ENCODE data around the gene SETD2.
"Not testable (repeated sequence)": the region's sequence is repeated elsewhere in the genome, so short reads cannot be mapped to it uniquely, and the experiment has no call there.

SETD2 gene

GRCh38 chr3:47028667-47029066, 135.2 kb downstream of the SETD2 start:
- no peak for TF ChIP-seq JUND (IDR thresholded peaks at IDR 0.05; ENCODE audit: low read depth)
- in situ Hi-C loops (cut with HindIII; ENCODE audit: low pct_unique_long_range_greater_than_20kb, low sequenced_read_pairs), result no loop called here
- DNase-seq (ENCODE audit: low read depth in 1 of 2, low spot score in 1 of 2), result no peak

- TF ChIP-seq JUND (IDR thresholded peaks at IDR 0.05; ENCODE audit: low read depth), result no peak
Observed at GRCh38 chr3:47028146-47028545, 135.8 kb downstream of the SETD2 start.

GRCh38 chr3:47026432-47026831, 137.5 kb downstream of the SETD2 start:
- DNase-seq (ENCODE audit: low read depth in 1 of 2, low spot score in 1 of 2); in situ Hi-C loops (cut with HindIII; ENCODE audit: low pct_unique_long_range_greater_than_20kb, low sequenced_read_pairs): not testable (repeated sequence)

More at GRCh38 chr3:47028146-47028545, 135.8 kb downstream of the SETD2 start:
- no peak for DNase-seq (ENCODE audit: low read depth in 1 of 2, low spot score in 1 of 2)
- in situ Hi-C loops (cut with HindIII; ENCODE audit: low pct_unique_long_range_greater_than_20kb, low sequenced_read_pairs), result no loop called here

GRCh38 chr3:47024932-47025331, 139.0 kb downstream of the SETD2 start:
- no peak for TF ChIP-seq JUND (IDR thresholded peaks at IDR 0.05; ENCODE audit: low read depth)
- in situ Hi-C loops (cut with HindIII; ENCODE audit: low pct_unique_long_range_greater_than_20kb, low sequenced_read_pairs), result no loop called here
- DNase-seq (ENCODE audit: low read depth in 1 of 2, low spot score in 1 of 2), result no peak

- peak in 1 of 2 experiments; percentile 37 for DNase-seq (ENCODE audit: low read depth in 1 of 2, low spot score in 1 of 2)
Observed at GRCh38 chr3:47022641-47023071, 141.3 kb downstream of the SETD2 start.

GRCh38 chr3:47020311-47020710, 143.6 kb downstream of the SETD2 start:
- no peak for TF ChIP-seq JUND (IDR thresholded peaks at IDR 0.05; ENCODE audit: low read depth)
- in situ Hi-C loops (cut with HindIII; ENCODE audit: low pct_unique_long_range_greater_than_20kb, low sequenced_read_pairs), result no loop called here
- DNase-seq (ENCODE audit: low read depth in 1 of 2, low spot score in 1 of 2), result no peak

More at GRCh38 chr3:47022641-47023071, 141.3 kb downstream of the SETD2 start:
- in situ Hi-C loops (cut with HindIII; ENCODE audit: low pct_unique_long_range_greater_than_20kb, low sequenced_read_pairs), result no loop called here
- TF ChIP-seq JUND (IDR thresholded peaks at IDR 0.05; ENCODE audit: low read depth), result no peak

GRCh38 chr3:47019201-47019600, 144.7 kb downstream of the SETD2 start:
- TF ChIP-seq JUND (IDR thresholded peaks at IDR 0.05; ENCODE audit: low read depth), result no peak
- in situ Hi-C loops (cut with HindIII; ENCODE audit: low pct_unique_long_range_greater_than_20kb, low sequenced_read_pairs), result no loop called here
- DNase-seq (ENCODE audit: low read depth in 1 of 2, low spot score in 1 of 2), result no peak

- in situ Hi-C loops (cut with HindIII; ENCODE audit: low pct_unique_long_range_greater_than_20kb, low sequenced_read_pairs), result no loop called here
Observed at GRCh38 chr3:47018269-47018611, 145.7 kb downstream of the SETD2 start.

GRCh38 chr3:47017504-47018268, 146.2 kb downstream of the SETD2 start:
- in situ Hi-C loops (cut with HindIII; ENCODE audit: low pct_unique_long_range_greater_than_20kb, low sequenced_read_pairs), result no loop called here
- TF ChIP-seq JUND (IDR thresholded peaks at IDR 0.05; ENCODE audit: low read depth), result no peak
- DNase-seq (ENCODE audit: low read depth in 1 of 2, low spot score in 1 of 2), result peak in 1 of 2 experiments; percentile 61

More at GRCh38 chr3:47018269-47018611, 145.7 kb downstream of the SETD2 start:
- no peak for DNase-seq (ENCODE audit: low read depth in 1 of 2, low spot score in 1 of 2)
- TF ChIP-seq JUND (IDR thresholded peaks at IDR 0.05; ENCODE audit: low read depth), result no peak

GRCh38 chr3:47016934-47017435, 146.9 kb downstream of the SETD2 start:
- TF ChIP-seq JUND (IDR thresholded peaks at IDR 0.05; ENCODE audit: low read depth), result no peak
- no peak for DNase-seq (ENCODE audit: low read depth in 1 of 2, low spot score in 1 of 2)
- in situ Hi-C loops (cut with HindIII; ENCODE audit: low pct_unique_long_range_greater_than_20kb, low sequenced_read_pairs), result no loop called here

- in situ Hi-C loops (cut with HindIII; ENCODE audit: low pct_unique_long_range_greater_than_20kb, low sequenced_read_pairs), result no loop called here
- no peak for TF ChIP-seq JUND (IDR thresholded peaks at IDR 0.05; ENCODE audit: low read depth)
- DNase-seq (ENCODE audit: low read depth in 1 of 2, low spot score in 1 of 2), result no peak
Observed at GRCh38 chr3:47016086-47016933, 147.6 kb downstream of the SETD2 start.

- DNase-seq (ENCODE audit: low read depth in 1 of 2, low spot score in 1 of 2), result no peak
- in situ Hi-C loops (cut with HindIII; ENCODE audit: low pct_unique_long_range_greater_than_20kb, low sequenced_read_pairs), result no loop called here
- TF ChIP-seq JUND (IDR thresholded peaks at IDR 0.05; ENCODE audit: low read depth), result no peak
Observed at GRCh38 chr3:47015151-47015550, 148.8 kb downstream of the SETD2 start.

- DNase-seq (ENCODE audit: low read depth in 1 of 2, low spot score in 1 of 2), result no peak
Observed at GRCh38 chr3:47014036-47014435, 149.9 kb downstream of the SETD2 start.

More at GRCh38 chr3:47014036-47014435, 149.9 kb downstream of the SETD2 start:
- in situ Hi-C loops (cut with HindIII; ENCODE audit: low pct_unique_long_range_greater_than_20kb, low sequenced_read_pairs), result no loop called here
- no peak for TF ChIP-seq JUND (IDR thresholded peaks at IDR 0.05; ENCODE audit: low read depth)
